MCF 10A (cell line): ENCODE measurements around the gene PRKAR1B. TPM values are rescaled to one million over a fixed set of nuclear protein-coding genes. Genes with fewer than 3 reads are reported as not detected.
"Not testable (repeated sequence)": the region's sequence is repeated elsewhere in the genome, so short reads cannot be mapped to it uniquely, and the experiment has no call there.

Experiments
- BruUV-seq: library from RNA; stranded (reverse); fragments of 400-500 nt; replicated peaks from 2 replicates; lab custom pipeline; 2021; lab: Mats Ljungman, UMichigan
- CTCF ChIA-PET: fragments of 300-600 bp; sonication (Branson Sonifier 250); formaldehyde crosslinking; extraction: SDS; loops from one replicate; lab custom pipeline; 2021; ENCODE audit warnings: antibody characterized with exemption, inconsistent platforms; lab: Yijun Ruan, JAX
- POLR2A ChIA-PET: fragments of 300-600, 350-650 bp; sonication (Branson Sonifier 250); formaldehyde crosslinking; extraction: SDS; loops from one replicate; lab custom pipeline; 2020; ENCODE audit warnings: antibody characterized with exemption, inconsistent platforms; lab: Yijun Ruan, JAX
- DNase-seq: peaks from one replicate; pipeline ENCODE4 v3.0.0-alpha.2; 2018; ENCODE audit not compliant: unreplicated experiment
- H3K27ac Mint-ChIP-seq: one replicate; pipeline ENCODE4 v1.8.0; 2022; ENCODE audit warnings: mild to moderate bottlenecking, low read depth, mixed read lengths; ENCODE audit not compliant: unreplicated experiment
- H3K27me3 Mint-ChIP-seq: one replicate; pipeline ENCODE4 v1.8.0; 2022; ENCODE audit warnings: mixed read lengths; ENCODE audit not compliant: insufficient read depth, unreplicated experiment
- H3K36me3 Mint-ChIP-seq: one replicate; pipeline ENCODE4 v1.8.0; 2022; ENCODE audit warnings: mild to moderate bottlenecking, moderate library complexity, mixed read lengths; ENCODE audit not compliant: insufficient read depth, unreplicated experiment
- H3K4me1 Mint-ChIP-seq: one replicate; pipeline ENCODE4 v1.8.0; 2022; ENCODE audit warnings: mixed read lengths; ENCODE audit not compliant: insufficient read depth, unreplicated experiment
- H3K4me3 Mint-ChIP-seq: one replicate; pipeline ENCODE4 v1.8.0; 2022; ENCODE audit warnings: mild to moderate bottlenecking, moderate library complexity, mixed read lengths; ENCODE audit not compliant: unreplicated experiment
- H3K9me3 Mint-ChIP-seq: one replicate; pipeline ENCODE4 v1.8.0; 2022; ENCODE audit warnings: mixed read lengths; ENCODE audit not compliant: unreplicated experiment
- intact Hi-C: fragments of 100-400 bp; cut with micrococcal nuclease; formaldehyde crosslinking; loops from 2 replicates; pipeline ENCODE4 v1.14.1; 2022
- total RNA-seq: library from RNA; stranded (reverse); gene quantifications from 2 replicates; pipeline ENCODE4 v1.2.3, GENCODE V29; 2022
- TF ChIP-seq, protein P1 (sequence below): fragments of 200-600 bp; IDR thresholded peaks from one replicate; pipeline ENCODE4 v1.8.0; 2022; ENCODE audit warnings: antibody characterized with exemption, mild to moderate bottlenecking; ENCODE audit not compliant: unreplicated experiment

Gene PRKAR1B
- total RNA-seq, 1 experiment from 2014 or later: 31.5 TPM

- Mint-ChIP-seq H3K4me1 (no peaks in the 10 kb centered on the region), H3K27ac (no peak overlapping the region), H3K27me3 (no peaks in the 10 kb centered on the region), H3K9me3 (no peaks in the 10 kb centered on the region), H3K4me3 (no peak overlapping the region), H3K36me3 (peaks cover 7% of the 10 kb centered on the region)
- DNase-seq: no peak
- TF ChIP-seq, protein P1, sequence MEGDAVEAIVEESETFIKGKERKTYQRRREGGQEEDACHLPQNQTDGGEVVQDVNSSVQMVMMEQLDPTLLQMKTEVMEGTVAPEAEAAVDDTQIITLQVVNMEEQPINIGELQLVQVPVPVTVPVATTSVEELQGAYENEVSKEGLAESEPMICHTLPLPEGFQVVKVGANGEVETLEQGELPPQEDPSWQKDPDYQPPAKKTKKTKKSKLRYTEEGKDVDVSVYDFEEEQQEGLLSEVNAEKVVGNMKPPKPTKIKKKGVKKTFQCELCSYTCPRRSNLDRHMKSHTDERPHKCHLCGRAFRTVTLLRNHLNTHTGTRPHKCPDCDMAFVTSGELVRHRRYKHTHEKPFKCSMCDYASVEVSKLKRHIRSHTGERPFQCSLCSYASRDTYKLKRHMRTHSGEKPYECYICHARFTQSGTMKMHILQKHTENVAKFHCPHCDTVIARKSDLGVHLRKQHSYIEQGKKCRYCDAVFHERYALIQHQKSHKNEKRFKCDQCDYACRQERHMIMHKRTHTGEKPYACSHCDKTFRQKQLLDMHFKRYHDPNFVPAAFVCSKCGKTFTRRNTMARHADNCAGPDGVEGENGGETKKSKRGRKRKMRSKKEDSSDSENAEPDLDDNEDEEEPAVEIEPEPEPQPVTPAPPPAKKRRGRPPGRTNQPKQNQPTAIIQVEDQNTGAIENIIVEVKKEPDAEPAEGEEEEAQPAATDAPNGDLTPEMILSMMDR: no peak
- CTCF ChIA-PET: no interaction called here
- BruUV-seq: no TSS peak
- intact Hi-C loops: no loop called here
- POLR2A ChIA-PET: no interaction called here
Measured at GRCh38 chr7:659306-659847, 67.7 kb downstream of the PRKAR1B start.

DNA sequence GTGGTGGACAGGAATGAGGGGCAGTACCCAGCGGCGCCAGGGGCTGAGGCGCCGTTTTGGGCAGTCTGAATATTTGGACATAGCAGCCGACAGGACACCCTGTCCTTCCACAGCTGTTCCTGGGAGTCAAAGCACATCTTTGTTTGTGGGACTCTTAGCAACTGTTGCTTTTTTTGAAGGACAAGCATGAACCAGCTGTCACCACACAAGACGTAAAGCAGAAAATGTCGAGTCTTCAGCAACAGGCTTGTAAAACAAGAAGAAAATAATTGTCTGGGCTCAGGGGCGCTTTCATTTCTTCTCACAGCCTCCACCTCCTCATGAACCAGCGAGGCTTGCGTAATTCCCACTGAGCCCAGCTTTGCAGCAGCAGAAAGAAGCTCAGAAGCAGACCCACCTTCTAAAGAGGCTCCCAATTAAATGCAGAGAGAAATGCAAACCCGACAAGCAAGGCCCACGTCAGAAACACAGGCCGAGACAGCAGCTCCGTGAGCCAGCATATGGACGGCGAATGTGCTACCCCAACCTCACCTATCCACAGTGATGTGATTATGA is 69.4 kb downstream of the PRKAR1B start:
- Mint-ChIP-seq H3K27ac (no peak overlapping the region), H3K36me3 (peaks cover 7% of the 10 kb centered on the region), H3K4me3 (no peak overlapping the region), H3K27me3 (no peaks in the 10 kb centered on the region), H3K4me1 (no peaks in the 10 kb centered on the region), H3K9me3 (no peaks in the 10 kb centered on the region)
- no peak for DNase-seq
- CTCF ChIA-PET: no interaction called here
- no TSS peak for BruUV-seq
- intact Hi-C loops: no loop called here
- TF ChIP-seq, protein P1: no peak
- POLR2A ChIA-PET: no interaction called here

DNA sequence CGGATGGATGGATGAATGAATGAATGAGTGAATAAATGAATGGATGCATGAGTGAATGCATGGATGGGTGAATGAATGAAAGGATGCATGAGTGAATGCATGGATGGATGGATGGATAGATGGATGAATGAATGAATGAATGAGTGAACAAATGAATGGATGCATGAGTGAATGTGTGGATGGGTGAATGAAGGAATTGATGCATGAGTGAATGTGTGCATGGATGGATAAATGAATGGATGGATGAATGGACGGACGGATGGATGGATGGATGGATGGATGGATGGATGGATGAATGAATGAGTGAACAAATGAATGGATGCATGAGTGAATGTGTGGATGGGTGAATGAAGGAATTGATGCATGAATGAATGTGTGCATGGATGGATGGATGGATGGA is 70.1 kb downstream of the PRKAR1B start:
- DNase-seq, H3K4me3 Mint-ChIP-seq, H3K4me1 Mint-ChIP-seq, H3K27me3 Mint-ChIP-seq, POLR2A ChIA-PET, H3K36me3 Mint-ChIP-seq, CTCF ChIA-PET, BruUV-seq, H3K27ac Mint-ChIP-seq, intact Hi-C loops, H3K9me3 Mint-ChIP-seq: not testable (repeated sequence)

DNA sequence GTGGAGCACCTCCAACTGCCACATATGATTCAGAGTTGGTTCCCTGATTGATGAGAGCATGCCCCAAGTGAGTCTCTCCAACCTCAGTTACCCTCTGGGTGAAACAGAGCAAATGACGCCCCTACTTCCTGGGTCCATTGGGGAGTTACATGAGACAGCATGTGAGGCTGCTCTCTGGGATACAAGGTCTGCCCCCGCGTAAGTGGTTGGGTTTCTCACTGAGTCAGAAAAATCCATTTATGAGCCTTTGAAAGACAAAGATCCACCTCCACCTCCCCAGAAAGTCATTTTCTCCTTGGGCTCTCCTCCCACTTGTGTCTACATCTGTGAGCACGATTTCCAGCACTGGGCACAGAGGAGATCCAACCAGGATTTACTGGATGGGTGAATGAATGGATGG is 71.3 kb downstream of the PRKAR1B start:
- Mint-ChIP-seq H3K9me3 (no peaks in the 10 kb centered on the region), H3K4me1 (no peaks in the 10 kb centered on the region), H3K36me3 (peaks cover 7% of the 10 kb centered on the region), H3K27ac (no peak overlapping the region), H3K4me3 (no peak overlapping the region), H3K27me3 (no peaks in the 10 kb centered on the region)
- intact Hi-C loops: no loop called here
- no TSS peak for BruUV-seq
- POLR2A ChIA-PET: no interaction called here
- TF ChIP-seq, protein P1: no peak
- DNase-seq: no peak
- CTCF ChIA-PET: no interaction called here
